ENCODE data around the gene EPB41.
A peak's percentile ranks its signal among the peaks of the same experiment; 100 is the strongest.
"Not testable (repeated sequence)": the region's sequence is repeated elsewhere in the genome, so short reads cannot be mapped to it uniquely, and the experiment has no call there.

Gene EPB41

DNA sequence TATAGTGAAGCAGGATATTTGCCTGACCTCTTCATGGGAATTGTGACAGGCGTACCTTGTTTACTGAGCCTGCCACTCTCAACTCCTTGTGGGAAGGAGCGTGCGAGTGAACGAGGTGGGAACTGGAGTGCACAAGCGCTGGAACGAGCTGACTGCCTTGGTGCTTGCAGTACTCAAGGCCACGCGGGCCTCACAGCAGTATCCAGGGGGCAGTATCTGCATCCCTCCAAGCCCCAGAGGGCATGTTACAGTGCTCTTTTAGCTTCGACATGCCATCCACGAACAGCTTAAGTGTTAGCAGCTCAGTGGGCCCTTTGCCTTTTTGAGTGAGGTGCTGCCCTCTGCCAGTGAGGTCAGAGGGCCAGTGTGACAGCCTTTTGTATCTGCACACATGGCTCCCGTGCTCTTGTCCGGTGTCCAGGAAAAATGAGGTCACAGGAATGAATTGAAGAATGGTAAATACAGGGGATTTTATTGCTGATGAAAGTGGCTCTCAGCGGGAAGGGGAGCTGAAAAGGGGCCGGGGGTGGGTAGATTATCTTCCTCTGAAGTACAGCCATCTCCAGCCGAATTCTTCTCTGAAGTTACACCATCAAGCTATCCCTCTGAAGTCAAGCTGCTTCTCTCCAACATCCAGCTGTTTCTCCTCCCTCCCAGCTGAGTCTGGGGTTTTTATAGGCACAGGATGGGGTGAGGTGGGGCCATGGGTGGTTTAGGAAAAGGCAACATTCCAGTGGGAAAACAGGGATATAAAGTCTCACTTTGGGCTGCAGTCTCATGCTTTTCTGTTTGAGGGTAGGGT is 69.3 kb downstream of the EPB41 start:
- no peak for DNase-seq

DNA sequence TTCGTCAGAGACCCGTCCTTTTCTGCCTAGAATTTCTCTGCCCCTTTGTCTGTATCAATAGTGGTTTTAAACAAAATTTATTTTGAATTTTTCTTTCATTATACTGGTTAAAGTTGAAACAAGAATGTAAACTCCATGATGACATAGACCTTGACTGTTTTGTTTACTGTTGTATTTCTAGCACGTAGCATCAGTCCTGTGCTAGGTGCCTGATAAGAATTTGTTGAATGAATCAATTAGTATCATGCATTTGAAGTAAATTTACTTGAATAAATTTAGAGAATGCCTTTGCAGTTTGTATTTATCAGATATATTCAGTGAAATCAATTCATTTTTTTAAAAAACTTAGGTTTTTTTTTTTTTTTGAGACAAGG is 69.9 kb downstream of the EPB41 start:
- DNase-seq: no peak

DNA sequence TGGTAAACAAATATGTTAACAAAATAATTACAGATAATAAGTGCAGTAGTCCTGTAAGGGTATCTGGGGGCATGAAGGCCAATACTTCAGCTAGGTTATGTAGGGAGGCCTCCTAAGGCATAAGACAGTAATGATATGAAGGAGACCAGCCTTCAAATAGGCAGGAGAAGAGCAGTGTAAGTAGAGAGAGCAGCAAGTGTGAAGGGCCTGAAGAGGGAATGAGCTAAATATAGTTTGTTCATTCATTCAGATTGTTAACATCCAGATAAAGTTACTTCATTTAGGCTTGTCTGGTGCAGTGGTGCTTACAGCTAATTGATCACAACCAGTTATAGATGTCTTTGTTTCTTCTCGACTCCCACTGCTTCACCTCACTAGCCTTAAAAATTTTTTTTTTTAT is 71.1 kb downstream of the EPB41 start:
- no peak for DNase-seq

DNA sequence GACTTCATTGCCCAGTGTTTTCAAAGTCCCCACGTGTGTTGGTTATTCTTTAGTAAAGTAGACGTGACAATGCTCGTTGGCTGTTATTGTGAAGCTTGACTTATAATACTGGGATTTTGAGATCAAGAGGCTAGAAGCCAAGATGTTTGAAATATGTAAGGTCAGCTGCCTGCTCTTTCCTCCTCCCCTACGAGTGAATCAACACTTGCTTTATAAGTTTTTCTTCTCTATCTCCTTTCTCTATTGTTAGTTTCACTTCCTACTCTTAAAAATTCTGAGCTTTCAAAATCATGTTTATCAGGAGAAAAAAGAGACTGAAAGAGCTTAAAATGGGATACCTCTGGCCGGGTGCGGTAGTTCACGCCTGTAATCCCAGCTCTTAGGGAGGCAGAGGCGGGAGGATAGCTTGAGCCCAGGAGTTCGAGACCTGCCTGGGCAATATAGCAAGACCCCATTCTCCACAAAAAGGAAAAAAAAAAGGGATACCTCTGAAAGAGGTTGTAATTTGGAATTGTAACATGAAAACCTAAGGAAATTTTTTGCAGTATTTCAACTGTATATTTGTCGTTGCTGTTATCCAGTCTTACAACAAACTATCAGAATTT is 72.0 kb downstream of the EPB41 start:
- DNase-seq: no peak

DNA sequence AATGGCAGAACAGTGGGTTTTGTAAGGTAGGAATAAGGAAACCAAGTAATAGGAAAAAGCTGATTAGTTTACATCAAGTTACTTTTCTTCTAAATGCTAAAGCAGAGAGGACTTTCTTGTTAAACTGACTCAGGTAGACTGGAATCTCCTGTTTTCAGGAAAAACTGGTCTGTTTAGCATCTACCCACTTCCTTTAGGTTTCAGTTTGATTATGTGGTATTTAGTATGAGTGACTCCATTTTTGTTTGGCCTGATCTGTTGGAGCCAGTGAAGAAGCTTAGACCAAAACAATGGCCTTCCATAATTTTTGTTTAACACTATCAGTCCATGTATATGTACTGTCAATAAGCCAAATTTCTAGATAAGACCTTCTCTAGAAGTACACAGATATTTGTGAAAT is 88.4 kb downstream of the EPB41 start:
- DNase-seq: no peak

DNA sequence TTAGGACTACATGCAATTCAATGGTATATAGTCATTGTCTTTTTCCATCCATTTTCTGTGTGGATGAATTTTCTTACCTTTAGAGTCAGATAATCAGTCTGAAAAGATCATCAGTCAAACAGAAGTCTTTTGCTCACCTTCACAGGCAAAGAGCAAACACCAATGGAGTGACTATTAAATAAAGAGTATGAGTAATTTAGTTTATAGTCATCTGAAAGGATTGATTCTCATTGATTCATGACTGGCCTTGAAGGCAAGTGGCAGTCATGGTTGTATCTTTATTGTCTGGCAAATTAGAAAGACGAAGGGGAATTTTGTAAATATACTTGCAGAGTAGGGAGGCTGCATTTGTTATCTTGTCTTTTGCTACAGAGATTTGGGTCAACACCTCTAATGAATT is 89.9 kb downstream of the EPB41 start:
- no peak for DNase-seq

DNA sequence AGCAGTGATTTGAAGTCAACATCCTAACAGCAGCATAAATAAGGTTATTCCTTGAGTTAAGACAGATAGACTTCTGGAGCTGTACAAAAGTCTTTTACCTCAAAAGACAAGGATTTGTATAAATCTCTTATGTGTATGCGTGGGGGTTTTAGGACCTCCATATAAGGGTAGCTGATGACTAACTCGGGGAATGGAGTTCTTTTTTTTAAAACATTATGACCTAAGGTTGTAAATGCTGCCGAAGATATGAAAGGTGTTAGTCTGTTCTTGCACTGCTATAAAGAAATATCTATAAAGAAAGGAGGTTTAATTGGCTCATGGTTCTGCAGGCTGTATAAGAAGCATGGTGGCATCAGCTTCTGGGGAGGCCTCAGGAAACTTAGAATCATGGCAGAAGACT is 90.4 kb downstream of the EPB41 start:
- no peak for DNase-seq

DNA sequence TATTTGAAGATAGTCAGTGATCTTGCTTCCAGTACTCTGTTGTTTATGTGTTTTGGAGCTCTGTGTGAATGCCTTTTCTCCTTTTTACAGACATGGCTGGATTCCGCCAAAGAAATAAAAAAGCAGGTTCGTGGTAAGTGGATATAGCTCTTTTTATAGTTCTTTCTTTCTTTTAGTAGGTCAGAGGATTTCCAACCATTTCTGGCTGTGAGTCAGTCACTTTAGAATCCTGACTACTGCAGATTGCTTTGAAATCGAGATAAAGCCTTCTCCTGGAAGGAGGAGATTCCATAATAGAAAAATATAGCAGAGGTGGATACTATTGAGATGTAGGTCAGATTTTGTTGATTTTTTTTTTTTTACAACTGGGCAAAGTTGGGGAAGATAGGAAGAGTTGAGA is 97.4 kb downstream of the EPB41 start:
- no peak for DNase-seq

DNA sequence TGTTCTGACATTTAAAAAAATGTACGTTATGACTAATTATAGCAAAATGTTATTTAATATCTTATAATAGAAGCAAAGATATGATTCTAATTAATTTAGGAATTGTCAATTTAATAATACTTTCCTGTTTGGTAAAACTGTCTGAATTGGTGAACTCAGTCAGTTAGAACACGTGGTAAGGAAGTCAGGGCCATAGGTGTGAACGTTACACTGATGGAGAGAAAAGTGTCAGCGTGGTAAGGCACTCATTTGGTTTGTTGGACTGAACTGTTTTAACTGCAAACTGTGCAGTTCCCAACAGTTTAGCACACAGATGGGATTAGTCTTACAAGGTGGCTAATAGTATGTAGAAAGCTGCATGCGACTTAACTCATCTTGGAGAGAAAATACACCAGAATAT is 102.9 kb downstream of the EPB41 start:
- no peak for DNase-seq

DNA sequence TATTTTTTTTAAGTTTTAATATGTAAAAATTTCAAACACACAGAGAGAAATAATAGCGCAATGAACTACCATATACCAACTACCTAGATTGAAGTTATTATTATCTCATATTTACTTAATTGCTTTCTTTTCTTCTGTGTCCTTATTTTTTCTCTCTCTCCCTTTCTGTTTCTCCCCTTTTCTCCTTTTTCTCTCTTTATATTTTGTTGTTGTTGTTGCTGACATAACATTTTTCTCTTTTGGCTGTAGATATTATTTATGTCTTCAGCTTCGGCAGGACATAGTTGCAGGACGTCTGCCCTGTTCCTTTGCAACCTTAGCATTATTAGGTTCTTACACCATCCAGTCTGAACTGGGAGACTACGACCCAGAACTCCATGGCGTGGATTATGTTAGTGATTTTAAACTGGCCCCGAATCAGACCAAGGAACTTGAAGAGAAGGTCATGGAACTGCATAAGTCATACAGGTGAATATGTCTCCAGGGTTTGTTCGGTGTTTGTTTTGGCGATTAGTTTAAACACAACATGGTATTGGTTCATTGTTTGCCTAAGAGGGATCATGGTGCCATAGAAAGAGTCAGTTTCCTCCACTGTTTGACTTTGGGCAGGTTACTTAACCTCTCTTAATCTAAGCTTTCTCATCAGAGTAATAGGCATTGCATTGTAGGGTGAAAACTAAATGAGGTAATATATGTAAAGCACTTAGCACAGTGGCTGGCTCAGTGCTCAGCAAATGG is 103.8 kb downstream of the EPB41 start:
- DNase-seq: no peak

DNA sequence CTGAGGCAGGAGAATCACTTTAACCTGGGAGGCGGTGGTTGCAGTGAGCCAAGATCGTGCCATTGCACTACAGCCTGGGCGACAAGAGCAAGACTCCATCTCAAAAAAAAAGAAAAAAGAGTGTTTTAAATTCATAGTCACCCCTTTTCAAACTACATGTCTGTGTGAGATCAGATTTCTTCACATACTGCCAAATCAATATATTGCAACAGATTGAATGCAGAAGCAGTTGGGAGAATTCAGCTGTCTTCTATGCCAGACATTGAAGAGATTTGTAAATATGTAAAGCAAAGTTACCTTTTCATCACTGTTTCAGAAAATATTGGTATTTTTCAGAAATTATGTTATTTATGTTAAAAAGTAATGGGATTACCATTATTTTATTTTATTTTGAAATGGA is 108.3 kb downstream of the EPB41 start:
- no peak for DNase-seq

DNA sequence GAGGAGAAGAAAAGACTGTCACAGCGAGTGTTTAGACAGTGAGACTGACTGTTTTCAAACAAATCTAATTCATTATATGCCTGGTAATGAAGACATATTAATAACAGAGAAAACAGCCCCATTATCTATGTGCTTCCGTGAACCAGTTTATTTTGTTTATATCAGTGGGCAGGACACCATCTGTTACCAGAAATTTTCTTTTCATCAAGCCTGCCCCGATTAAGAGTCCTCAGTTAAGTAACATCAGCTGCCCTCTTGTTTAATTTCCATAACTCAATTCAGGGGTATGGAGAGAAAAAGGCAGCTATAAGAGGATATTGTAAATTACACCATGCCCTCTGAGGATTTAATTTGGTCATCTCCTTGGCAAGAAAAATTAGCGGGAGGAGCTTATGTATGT is 115.3 kb downstream of the EPB41 start:
- DNase-seq: peak; percentile 3

DNA sequence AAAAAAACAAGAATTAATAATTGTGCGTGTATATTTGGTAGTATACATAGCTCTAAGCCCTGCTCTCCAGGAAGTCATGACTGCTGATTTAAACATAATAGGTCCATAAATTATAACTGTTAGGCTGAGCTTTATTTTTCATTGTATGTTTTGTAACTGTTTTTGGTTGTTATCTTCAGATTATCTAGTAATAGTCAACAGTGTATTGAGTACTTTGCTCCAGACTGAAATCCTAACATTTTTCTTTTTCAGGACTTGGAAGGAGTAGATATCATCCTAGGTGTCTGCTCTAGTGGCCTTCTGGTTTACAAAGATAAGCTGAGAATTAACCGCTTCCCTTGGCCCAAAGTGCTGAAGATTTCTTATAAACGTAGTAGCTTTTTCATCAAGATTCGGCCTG is 118.5 kb downstream of the EPB41 start:
- no peak for DNase-seq

DNA sequence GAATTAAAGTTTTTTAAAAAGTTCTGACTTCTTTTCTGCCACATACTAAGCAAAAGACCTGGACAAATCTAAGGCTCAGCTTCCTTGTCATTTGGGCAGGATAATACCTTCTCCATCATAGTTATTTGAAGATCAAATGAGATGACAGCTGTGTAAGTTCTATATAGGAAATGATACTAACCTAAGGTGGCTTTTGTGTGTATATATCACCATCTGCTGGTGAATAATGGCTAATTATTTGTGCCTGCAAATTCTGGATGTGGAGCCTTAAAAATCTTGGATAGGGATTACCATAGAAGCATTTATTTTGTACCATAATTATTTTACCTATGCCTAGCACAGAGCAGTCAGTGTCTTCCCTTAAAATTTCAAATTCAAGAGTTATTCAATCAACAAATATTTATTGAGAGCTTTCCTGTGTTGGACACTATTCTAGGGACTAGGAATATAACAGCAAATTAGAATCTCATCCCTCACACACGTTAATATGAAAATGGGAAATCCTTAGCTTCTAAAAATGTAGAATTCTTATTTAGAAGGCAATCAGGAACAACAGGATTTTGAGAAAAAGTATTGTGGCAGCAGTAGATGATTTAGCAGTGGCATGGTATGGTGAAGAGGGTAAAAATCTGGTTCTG is 119.6 kb downstream of the EPB41 start:
- peak; percentile 47 for DNase-seq

DNA sequence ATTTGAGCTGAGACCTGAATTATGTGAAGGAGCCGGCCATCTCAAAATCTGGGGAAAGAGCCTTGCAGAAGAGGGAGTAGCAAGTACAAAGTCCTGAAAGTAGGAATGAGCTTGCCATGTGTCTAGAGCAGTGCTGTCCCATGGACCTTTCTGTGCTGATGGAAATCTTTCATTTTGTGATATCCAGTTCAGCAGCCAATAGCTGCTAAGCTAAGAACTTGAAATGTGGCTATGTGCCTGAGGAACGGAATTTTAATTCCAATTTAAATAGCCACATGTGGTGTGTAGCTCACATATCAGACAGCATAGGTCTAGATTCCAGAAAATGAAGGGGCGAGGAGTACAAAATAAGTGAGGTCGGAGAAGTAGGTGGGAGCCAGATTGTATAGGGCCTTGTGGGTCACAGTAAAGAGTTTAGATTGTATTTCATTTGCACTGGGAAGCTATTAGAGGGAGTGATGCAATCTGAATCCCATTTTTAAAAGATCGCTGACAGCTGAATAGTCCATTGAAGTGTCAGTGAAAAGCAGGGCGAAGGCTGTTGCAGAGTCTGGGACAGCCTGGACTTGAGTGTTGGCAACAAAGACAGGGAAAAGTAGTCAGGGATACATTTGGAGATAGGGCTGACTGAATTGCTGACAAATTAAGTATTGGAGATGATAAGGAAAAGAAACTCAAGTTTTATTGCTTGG is 129.1 kb downstream of the EPB41 start:
- no peak for DNase-seq

DNA sequence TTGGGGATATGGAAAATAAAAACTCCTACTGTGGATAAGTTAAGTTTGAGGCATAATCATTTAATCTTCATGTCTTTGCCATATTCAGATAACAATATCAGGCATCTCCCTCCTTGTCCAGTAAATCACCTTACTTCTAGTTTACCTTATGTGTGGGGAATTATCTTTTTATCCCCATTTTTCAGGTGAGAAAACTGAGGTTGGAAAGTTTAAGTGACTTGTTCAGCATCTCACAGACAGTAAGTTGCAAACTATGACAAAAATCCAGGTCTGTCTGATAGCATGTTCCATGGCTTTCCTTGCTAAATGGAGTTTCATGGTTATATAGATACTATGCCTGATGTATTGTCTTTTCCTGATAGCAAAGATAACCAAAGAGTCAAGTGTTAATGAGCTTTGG is 129.6 kb downstream of the EPB41 start:
- DNase-seq: no peak

DNA sequence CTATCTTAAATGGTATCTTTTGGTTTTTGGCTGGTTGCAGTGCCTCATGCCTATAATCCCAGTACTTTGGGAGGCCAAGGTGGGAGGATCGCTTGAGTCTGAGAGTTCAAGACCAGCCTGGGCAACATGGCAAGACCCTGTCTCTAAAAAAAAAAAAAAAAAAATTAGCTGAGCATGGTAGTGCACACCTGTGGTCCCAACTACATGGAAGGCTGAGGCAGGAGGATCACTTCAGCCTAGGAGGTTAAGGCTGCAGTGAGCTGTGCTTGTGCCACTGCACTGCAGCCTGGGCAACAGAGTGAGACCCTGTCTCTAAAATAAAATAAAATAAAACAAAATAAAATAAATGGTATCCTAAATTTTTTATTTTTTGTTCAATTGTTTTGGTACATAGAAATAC is 131.3 kb downstream of the EPB41 start:
- DNase-seq: not testable (repeated sequence)

DNA sequence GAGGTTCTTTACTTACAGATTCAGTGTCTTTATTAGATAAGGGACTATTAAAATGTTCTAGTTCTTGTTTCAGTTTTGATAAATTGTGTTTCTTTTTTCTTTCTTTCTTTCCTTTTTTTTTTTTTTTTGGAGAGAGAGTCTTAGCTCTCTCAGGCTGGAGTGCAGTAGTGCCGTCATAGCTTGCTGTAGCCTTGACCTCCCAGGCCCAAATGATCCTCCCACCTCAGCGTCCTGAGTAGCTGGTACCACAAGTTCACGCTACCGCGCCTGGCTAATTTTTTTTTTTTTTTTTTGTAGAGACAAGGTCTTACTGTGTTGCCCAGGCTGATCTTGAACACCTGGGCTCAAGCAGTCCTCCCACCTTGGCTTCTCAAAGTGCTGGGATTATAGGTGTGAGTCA is 132.8 kb downstream of the EPB41 start:
- no peak for DNase-seq

DNA sequence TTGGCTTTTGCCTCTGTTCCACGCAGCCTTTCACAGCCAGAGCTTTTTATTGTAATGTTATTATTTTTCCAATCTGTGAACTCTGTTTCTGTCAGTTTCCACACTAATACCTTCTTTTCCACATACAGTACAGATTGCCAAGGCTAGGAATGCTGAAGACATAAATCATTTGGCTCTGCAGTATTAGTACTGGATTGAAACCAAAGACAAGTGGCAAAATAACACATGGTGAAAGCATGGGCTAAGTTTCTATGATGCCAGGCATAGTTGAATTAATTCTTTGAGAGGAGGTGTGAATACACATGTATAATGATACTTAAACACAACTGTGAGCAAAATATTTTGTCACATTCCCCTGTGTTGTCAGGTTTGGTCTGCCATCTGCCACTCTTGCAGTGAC is 135.8 kb downstream of the EPB41 start:
- peak; percentile 67 for DNase-seq

DNA sequence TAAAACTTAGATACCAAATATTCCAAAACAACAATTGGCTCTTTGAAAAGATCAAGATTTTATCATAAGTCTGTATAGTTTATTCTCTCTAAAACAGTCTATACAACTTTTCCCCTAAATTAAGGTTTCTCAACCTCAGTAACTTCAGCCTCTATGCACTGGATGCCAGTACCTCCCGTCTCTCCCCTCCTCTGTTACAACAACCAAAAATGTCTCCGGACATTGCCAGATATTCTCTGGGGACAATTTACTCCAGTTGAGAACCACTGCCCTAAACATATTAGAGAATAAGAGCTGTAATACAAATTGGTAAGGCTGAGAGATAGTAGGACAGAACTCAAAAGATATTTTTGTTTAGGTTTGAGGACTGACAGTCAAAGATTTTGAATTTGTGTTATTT is 137.7 kb downstream of the EPB41 start:
- DNase-seq: no peak

DNA sequence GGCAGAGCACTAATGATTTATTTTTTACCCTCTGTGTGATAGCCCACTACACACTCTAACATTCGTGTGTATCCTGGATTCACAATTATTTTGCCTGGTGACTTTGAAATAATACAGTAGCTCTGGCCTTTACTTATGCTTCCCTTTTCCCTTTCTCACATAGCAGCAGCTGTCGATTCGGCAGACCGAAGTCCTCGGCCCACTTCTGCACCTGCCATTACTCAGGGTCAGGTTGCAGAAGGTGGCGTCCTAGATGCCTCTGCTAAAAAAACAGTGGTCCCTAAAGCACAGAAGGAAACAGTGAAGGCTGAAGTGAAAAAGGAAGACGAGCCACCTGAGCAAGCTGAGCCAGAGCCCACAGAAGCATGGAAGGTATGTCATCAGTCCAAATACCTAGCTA is 138.6 kb downstream of the EPB41 start:
- DNase-seq: no peak

DNA sequence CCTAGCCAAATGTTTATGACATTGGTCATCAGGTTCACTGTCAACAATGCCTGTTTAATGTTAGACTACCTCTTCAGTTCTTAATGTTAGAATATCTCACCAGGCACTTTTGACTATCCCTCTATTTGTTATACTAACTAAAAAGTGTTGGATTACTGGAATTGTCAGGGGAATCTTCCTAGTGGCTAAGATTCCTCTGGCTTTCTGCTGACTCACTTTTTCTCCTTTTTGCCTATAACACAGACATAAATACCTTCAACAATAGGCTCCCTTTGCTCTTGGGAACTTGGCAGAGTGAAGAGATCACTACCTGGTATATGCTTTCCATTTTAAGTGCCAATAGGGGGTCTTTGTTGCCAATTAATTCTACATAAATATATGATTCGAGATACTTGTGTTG is 140.8 kb downstream of the EPB41 start:
- DNase-seq: no peak

DNA sequence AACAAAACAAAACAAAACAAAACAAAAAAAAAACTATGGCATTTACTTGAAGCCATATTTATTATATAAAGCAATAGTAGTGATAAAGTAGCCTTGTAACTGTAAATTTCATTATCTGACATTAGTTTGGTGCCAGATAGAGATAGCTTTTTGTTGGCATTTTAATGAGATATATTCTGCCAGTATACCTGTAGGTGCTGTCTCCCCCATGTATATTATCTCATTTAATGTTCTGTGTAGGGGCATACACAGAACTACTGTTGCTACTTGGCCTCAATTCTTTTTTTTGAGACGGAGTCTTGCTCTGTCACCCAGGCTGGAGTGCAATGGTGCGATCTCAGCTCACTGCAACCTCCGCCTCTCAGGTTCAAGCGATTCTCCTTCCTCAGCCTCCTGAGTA is 141.9 kb downstream of the EPB41 start:
- DNase-seq: no peak
